HUES64 (cell line): Measurements from ENCODE around the gene DOCK10.

Experiments used
- H3K27ac ChIP-seq: 2 replicates; pipeline ENCODE4 v1.7.0; 2013; ENCODE audit warnings: low read depth, low read length, inconsistent platforms
- H3K27me3 ChIP-seq: 2 replicates; pipeline ENCODE4 v1.6.1; 2013; ENCODE audit warnings: mild to moderate bottlenecking, low read length; ENCODE audit not compliant: insufficient read depth
- H3K36me3 ChIP-seq: 2 replicates; pipeline ENCODE4 v1.6.1; 2013; ENCODE audit warnings: mild to moderate bottlenecking, low read length; ENCODE audit not compliant: insufficient read depth
- H3K4me1 ChIP-seq: 2 replicates; pipeline ENCODE4 v1.6.1; 2013; ENCODE audit warnings: mild to moderate bottlenecking, low read length, moderate library complexity; ENCODE audit not compliant: insufficient read depth
- H3K4me3 ChIP-seq: 2 replicates; pipeline ENCODE4 v1.5.1; 2013; ENCODE audit warnings: mild to moderate bottlenecking, low read length, moderate library complexity
- H3K9ac ChIP-seq: 2 replicates; pipeline ENCODE4 v1.6.1; 2013; ENCODE audit warnings: mild to moderate bottlenecking, low read depth, low read length
- H3K9me3 ChIP-seq: 2 replicates; pipeline ENCODE4 v1.6.1; 2013; ENCODE audit warnings: low read depth, low read length; ENCODE audit not compliant: insufficient read depth
- WGBS: fragments of 150-250, 120-280 bp; methylation state at CpG from one replicate; pipeline ENCODE4 v1.1.7; 2013; ENCODE audit warnings: missing lambda C conversion rate; 5-methylcytosine and 5-hydroxymethylcytosine counted together

DOCK10 gene

DNA sequence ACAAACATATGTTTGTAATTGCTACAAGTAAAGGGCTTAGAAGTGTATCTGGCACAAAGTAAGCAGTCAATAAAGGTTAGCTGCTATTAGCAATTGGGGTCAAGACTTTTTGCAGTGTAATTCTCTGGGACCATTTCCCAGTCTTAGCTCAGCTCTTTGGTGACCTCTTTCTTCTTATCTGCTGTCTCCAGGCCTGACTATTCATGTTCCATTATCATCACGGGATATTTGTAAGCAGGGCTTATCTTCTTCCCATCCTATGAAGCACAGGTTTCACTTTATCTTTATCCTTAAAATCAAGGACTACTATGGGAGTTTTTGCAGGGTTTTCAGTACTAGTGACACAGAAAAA is 131.7 kb downstream of the DOCK10 start:
- Histone ChIP-seq H3K27me3 (no peaks in the 10 kb centered on the region), H3K4me3 (no peak overlapping the region), H3K4me1 (peaks cover 13% of the 10 kb centered on the region; the same call in 1 of the 2 replicates), H3K9ac (no peak overlapping the region), H3K36me3 (no peaks in the 10 kb centered on the region), H3K27ac (no peak overlapping the region), H3K9me3 (no peaks in the 10 kb centered on the region)
- 100% methylated on average over 1 of the region's 1 CpG for WGBS

DNA sequence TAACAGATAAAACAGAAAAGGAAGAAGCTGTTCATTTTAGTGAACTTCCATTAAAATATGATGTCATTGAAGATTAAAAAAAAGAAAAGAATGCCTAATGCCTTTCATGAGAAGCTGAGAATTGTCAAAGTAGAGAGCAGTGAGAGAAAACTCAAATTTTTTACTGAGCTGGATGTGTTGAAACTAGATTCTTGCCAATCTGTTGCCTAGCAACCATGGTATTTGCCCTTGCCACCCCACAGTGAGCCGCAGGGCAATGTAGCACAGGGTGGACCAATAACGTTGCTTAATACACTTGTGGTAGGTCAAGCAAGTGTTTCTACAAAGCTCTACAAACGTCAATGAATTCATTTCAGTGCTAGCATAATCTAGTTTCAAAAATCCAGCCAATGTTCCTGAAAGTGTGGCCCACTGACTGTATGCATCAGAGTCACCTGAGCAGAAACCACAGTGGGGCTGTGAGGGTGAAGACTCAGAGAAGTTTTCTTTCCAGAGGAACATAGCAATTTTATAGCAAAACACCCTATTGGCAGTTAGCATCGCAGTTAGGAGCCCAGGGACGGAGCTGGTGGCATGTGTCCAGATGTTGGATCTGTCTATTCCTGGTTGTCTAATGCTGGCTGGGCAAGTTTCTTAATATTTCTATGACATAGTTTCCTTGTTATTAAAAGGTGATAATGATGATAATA is 132.2 kb downstream of the DOCK10 start:
- Histone ChIP-seq H3K27ac (no peak overlapping the region; the same call in 1 of the 2 replicates), H3K36me3 (no peaks in the 10 kb centered on the region), H3K9me3 (no peaks in the 10 kb centered on the region), H3K4me1 (peaks cover 13% of the 10 kb centered on the region; the same call in 1 of the 2 replicates), H3K9ac (no peak overlapping the region), H3K27me3 (no peaks in the 10 kb centered on the region), H3K4me3 (no peak overlapping the region)
- WGBS = 80% methylated on average over 5 of the region's 5 CpGs

DNA sequence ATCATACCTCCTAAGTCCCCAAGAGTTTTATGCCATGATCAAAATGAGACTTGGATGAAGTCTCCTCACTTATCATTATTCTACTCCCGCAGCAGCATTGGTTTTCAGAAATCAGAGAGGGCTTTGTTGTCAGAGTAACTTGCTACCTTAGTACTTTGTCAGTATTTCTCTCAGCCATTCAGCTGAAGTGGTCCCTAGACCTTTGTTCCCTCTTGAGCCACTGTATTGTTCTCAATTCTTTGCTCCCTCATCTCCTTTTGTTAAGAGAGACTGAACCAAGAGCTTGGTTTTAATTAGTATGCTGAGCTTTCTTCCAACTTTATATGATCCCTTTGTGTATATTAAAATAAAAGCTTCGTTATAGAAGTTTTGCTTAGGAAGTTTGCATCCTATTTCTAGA is 133.4 kb downstream of the DOCK10 start:
- Histone ChIP-seq H3K9ac (no peak overlapping the region), H3K27me3 (no peaks in the 10 kb centered on the region), H3K4me1 (peaks cover 13% of the 10 kb centered on the region; the same call in 1 of the 2 replicates), H3K36me3 (no peaks in the 10 kb centered on the region), H3K9me3 (no peaks in the 10 kb centered on the region), H3K27ac (no peak overlapping the region), H3K4me3 (no peak overlapping the region)
- WGBS = 72% methylated on average over 1 of the region's 2 CpGs

DNA sequence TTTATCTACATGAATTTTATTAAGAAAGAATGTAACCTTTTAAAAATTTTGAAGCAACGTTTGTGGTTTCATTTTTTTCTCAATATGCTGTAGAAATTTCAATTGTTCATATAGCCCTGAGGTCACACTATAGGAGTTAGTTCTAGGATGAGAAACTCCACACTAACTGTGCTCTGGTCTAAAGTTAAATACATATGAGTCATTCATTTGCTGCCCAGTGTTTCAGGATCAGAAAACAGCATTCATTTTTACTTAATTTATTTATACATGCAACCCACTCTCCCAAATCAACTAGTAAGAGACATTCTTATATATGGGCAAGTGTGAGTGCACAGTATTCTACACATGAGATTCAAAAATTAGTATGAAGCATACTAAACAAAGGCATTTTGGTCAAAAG is 137.9 kb downstream of the DOCK10 start:
- Histone ChIP-seq H3K4me3 (no peak overlapping the region), H3K27me3 (no peaks in the 10 kb centered on the region), H3K9me3 (no peaks in the 10 kb centered on the region), H3K27ac (no peak overlapping the region), H3K4me1 (peaks cover 4% of the 10 kb centered on the region; the same call in 1 of the 2 replicates), H3K36me3 (no peaks in the 10 kb centered on the region), H3K9ac (no peak overlapping the region)
- no CpG with 5 or more reads among the region's 1 CpG for WGBS

DNA sequence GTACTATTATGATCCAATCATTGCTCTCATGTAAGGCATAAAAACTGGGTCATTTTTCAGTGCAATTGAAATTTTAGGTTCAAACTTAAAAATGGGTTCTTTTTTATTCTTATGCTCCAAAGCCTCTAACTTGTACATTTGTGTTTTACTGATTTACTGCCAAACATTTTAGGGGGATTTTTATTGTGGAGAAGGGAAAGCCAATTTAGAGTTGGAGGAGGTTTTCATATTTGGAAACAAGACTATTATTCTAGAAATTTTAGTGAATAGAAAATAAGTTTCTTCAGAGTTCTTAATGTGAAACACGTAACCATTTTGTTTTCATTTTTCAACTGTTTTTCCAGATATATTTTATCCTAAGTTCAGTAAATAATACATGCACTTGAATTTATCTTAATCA is 138.6 kb downstream of the DOCK10 start:
- H3K9ac ChIP-seq = no peak overlapping the region
- H3K9me3 ChIP-seq = no peaks in the 10 kb centered on the region
- no peaks in the 10 kb centered on the region for H3K4me1 ChIP-seq
- H3K27me3 ChIP-seq = no peaks in the 10 kb centered on the region
- WGBS = no CpG with 5 or more reads among the region's 1 CpG
- H3K27ac ChIP-seq = no peak overlapping the region
- H3K36me3 ChIP-seq = no peaks in the 10 kb centered on the region
- no peak overlapping the region for H3K4me3 ChIP-seq

DNA sequence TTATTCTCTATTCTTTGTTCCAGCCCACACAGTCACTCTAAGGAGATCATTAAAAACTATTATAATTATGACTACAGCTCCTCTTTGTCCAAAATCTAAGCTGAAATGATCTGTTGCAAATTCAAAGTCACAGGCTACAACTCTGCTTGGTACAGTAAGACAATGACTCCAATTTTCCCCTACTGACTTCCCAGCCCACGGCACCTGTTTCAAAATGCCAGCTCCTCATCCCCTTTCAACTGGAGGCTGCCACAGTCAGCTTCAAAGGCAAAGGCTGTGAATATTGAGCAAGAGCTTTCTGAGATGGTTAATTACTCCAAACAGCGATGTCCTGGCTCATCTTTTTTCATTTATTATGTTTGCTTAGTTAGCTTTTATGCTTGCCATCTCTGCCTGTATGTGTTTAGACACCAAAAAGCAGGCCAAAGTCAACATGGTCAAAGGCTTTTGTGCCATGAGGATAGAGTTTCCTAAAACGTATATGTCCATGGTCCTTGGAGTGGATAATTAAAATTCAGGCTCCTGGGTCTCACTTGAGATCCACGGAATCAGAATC is 141.1 kb downstream of the DOCK10 start:
- Histone ChIP-seq H3K36me3 (no peaks in the 10 kb centered on the region), H3K4me3 (no peak overlapping the region), H3K27me3 (no peaks in the 10 kb centered on the region), H3K9me3 (no peaks in the 10 kb centered on the region), H3K27ac (no peak overlapping the region), H3K9ac (no peak overlapping the region), H3K4me1 (no peaks in the 10 kb centered on the region)
- 92% methylated on average over 4 of the region's 4 CpGs for WGBS

DNA sequence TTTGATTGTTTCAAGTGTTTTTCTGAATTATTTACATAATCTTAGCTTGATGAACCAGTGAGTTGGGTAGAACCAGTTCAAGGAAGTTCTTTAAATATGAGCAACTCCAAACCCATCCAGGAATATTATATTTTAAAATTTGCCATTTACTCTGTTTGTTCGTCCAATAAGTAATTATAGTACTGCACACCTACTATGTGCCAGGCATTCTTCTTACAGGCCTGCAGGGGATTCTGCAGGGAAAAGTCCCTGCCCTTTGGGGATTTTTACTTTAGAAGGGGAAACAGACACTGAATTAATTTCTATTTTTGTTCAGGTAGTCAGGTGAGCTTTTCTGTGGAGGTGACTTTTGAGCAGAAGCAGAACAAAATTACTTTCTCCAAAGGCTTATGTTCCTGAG is 146.9 kb downstream of the DOCK10 start:
- Histone ChIP-seq H3K9ac (no peak overlapping the region), H3K9me3 (no peaks in the 10 kb centered on the region), H3K4me1 (peaks cover 5% of the 10 kb centered on the region; the same call in 1 of the 2 replicates), H3K27me3 (0 out of 2 replicates have a peak, but pooled peaks cover 4% of the 10 kb centered on the region), H3K27ac (no peak overlapping the region), H3K36me3 (no peaks in the 10 kb centered on the region), H3K4me3 (no peak overlapping the region)
- WGBS = 100% methylated on average over 1 of the region's 1 CpG

DNA sequence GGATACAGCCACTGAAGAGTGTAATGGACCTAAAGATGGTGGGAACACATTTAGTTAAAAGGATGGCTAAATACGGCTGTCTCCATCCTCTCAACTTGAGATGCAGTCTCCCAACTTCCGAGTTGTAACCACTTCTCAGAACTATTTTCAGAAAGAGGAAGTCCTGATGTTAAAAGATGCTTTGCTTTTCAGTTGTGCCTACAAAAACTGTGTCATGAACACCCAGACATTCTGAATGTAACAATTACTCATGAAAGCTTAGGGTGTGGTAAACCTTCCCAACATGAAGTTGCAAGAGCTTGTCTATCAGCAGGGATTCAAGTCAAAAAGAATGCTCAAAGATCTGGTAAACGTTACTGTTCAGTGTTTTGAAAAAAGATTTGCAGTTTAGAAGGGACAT is 147.9 kb downstream of the DOCK10 start:
- H3K27ac ChIP-seq = no peak overlapping the region
- H3K9ac ChIP-seq = no peak overlapping the region
- 0 out of 2 replicates have a peak, but pooled peaks cover 4% of the 10 kb centered on the region for H3K27me3 ChIP-seq
- H3K9me3 ChIP-seq = no peaks in the 10 kb centered on the region
- H3K36me3 ChIP-seq = no peaks in the 10 kb centered on the region
- H3K4me3 ChIP-seq = no peak overlapping the region
- H3K4me1 ChIP-seq = peaks cover 5% of the 10 kb centered on the region; the same call in 1 of the 2 replicates
- WGBS = 92% methylated on average over 3 of the region's 3 CpGs

DNA sequence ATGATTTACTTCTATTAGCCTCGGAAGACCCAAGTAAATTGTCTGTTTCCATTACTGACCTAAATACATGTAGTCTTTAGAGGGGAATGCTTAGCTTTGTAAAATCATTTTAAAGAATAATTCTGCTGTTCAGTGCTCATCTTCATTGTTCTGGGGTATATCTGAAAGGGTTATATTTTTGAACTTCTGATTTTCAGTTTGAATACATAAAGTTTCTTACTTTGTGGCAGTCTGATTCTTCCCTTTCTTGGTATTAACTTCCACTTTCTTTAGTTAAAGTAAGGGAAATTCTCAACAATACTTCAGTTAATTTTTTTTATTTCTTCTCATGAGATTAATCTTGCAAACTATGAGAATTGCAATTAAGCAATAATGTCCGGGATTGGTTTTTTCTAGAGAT is 148.4 kb downstream of the DOCK10 start:
- Histone ChIP-seq H3K27ac (no peak overlapping the region), H3K36me3 (no peaks in the 10 kb centered on the region), H3K9ac (no peak overlapping the region), H3K9me3 (no peaks in the 10 kb centered on the region), H3K4me3 (no peak overlapping the region), H3K4me1 (peaks cover 5% of the 10 kb centered on the region; the same call in 1 of the 2 replicates), H3K27me3 (0 out of 2 replicates have a peak, but pooled peaks cover 4% of the 10 kb centered on the region)
- WGBS = 100% methylated on average over 1 of the region's 2 CpGs

DNA sequence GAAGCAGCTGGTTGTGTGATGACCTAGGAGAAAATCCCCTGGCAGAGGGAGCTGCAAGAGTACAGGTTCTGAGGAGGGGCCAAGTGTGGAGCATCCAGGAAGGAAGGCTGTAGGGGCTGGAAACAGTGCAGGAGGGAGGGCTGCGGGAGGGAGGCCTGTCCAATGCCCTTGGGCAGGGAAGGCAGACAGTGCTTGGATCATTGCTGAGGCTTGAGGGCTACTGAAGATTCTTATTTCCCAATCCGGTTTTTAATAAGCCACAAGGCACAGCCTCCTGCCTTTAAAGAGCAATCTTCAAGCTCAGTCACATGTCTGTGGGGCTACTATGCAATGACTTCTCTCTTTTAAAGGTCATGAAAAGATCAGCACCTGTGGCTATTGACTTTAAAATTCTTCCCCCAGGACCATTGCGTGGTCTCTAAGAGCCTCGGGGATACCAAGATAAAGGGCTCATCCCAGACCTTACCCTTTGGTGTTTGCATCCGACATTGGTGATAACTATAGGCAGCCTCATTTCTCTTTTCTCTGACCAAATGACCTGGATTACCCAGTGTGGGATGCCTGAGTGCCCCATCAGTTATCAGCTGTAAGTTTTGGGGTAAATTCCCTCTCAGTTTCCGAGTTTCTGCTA is 149.6 kb downstream of the DOCK10 start:
- Histone ChIP-seq H3K4me3 (no peak overlapping the region), H3K27me3 (0 out of 2 replicates have a peak, but pooled peaks cover 4% of the 10 kb centered on the region), H3K27ac (no peak overlapping the region), H3K9ac (no peak overlapping the region), H3K9me3 (0 out of 2 replicates have a peak, but pooled peaks cover 2% of the 10 kb centered on the region), H3K4me1 (peaks cover 5% of the 10 kb centered on the region; the same call in 1 of the 2 replicates), H3K36me3 (no peaks in the 10 kb centered on the region)
- WGBS = 70% methylated on average over 6 of the region's 6 CpGs

DNA sequence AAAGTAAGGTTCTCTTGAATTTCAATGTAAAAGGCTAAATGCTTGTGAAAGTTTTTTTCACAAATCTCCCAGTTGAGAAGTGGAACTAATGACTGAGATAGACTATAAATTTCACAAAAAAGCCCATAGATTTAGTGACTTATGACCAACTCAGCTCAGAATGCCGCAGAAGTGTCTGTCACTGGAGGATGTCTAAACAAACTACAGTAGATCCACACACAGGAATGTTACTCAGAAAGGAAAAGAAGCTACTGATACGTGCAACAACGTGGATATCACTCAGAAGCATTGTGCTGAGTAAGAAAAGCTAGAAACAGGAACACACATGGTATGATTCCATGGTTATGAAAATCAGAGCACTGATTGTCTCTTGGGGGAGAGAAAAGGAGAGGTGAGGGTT is 151.9 kb downstream of the DOCK10 start:
- 0 out of 2 replicates have a peak, but pooled peaks cover 2% of the 10 kb centered on the region for H3K9me3 ChIP-seq
- H3K27ac ChIP-seq = no peak overlapping the region
- 85% methylated on average over 3 of the region's 3 CpGs for WGBS
- H3K4me1 ChIP-seq = peaks cover 5% of the 10 kb centered on the region; the same call in 1 of the 2 replicates
- H3K27me3 ChIP-seq = 0 out of 2 replicates have a peak, but pooled peaks cover 4% of the 10 kb centered on the region
- H3K4me3 ChIP-seq = no peak overlapping the region
- no peak overlapping the region for H3K9ac ChIP-seq
- H3K36me3 ChIP-seq = no peaks in the 10 kb centered on the region
